ENCODE data around the gene TRMT61A. TPM values are rescaled to one million over a fixed set of nuclear protein-coding genes. Genes with fewer than 3 reads are reported as not detected.

Gene TRMT61A
- total RNA-seq, 1 experiment from 2014 or later: 14.9 TPM

DNA sequence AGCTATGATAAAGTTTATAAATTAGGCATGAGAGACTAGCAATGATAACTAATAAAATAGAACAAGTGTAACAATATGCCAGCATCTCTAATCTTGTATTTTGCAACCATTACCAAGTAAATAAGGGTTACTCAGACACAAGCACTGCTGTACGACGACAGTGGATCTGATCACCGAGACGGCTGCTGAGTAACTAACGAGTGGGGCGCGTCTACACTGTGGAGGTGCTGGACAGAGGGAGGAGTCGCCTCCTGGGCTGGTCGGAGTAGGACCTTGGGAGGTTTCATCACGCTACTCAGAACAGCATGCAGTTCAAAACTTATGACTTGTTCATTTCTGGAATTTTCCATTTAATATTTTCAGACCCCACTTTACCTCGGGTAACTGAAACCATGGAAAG lies 52.2 kb downstream of the TRMT61A start:
- Histone ChIP-seq H3K27me3 (ENCODE audit: insufficient read depth, low read length) (no peaks in the 10 kb centered on the region), H3K9me2 (ENCODE audit: insufficient read depth) (no peaks in the 10 kb centered on the region), H3K27ac (ENCODE audit: low read depth, low read length) (no peak overlapping the region), H3K79me2 (ENCODE audit: insufficient read depth, low read length) (peaks cover 5% of the 10 kb centered on the region; the same call in 1 of the 2 replicates), H3K4me1 (ENCODE audit: control insufficient read depth in 1 of 2, insufficient read depth in 2 of 2, low read length in 2 of 2) (peaks cover 12 to 14% of the 10 kb centered on the region in 2 experiments), H4K20me1 (ENCODE audit: insufficient read depth) (no peaks in the 10 kb centered on the region), H3K9me3 (ENCODE audit: control insufficient read depth in 1 of 2, insufficient read depth in 1 of 2, low read depth in 1 of 2, low read length in 2 of 2) (no peaks in the 10 kb centered on the region), H3K9ac (ENCODE audit: low read length) (no peak overlapping the region), H3K4me2 (ENCODE audit: low read length) (no peak overlapping the region), H3K4me3 (replicated peaks in 1 of 2; ENCODE audit: low read depth in 1 of 2, low read length in 2 of 2) (no peak overlapping the region), H3K36me3 (ENCODE audit: control insufficient read depth in 1 of 2, insufficient read depth in 2 of 2, low read length in 2 of 2) (peaks cover 0 to 6% of the 10 kb centered on the region in 2 experiments; a peak in 1 of 4 replicates), H2AFZ (ENCODE audit: low read depth, low read length, poor library complexity, severe bottlenecking) (no peak overlapping the region)
- ChIA-PET RAD21 (ENCODE audit: low non-redundant PET in 1 of 2, low total read pairs in 2 of 2, uncharacterized antibody in 2 of 2, unreplicated experiment in 2 of 2) (no interaction called here), CTCF (no interaction called here), POLR2A (no interaction called here)
- BruUV-seq (replicated peaks): no TSS peak
- ATAC-seq: no peak
- TF ChIP-seq JUND (IDR thresholded peaks at IDR 0.05) (no peak), ELF1 (IDR thresholded peaks at IDR 0.05; ENCODE audit: borderline replicate concordance, low read depth) (no peak), CEBPB (IDR thresholded peaks at IDR 0.05; ENCODE audit: low read depth) (no peak), CBX3 (IDR thresholded peaks at IDR 0.05; ENCODE audit: low read depth) (no peak), POLR2AphosphoS5 (IDR thresholded peaks at IDR 0.05; ENCODE audit: low read depth, low read length) (no peak), SP1 (IDR thresholded peaks at IDR 0.05; ENCODE audit: low read depth) (no peak), SRF (IDR thresholded peaks at IDR 0.05; ENCODE audit: low read depth) (no peak), RAD21 (IDR thresholded peaks at IDR 0.05; ENCODE audit: low read depth) (no peak)
- TF ChIP-seq, protein P1, sequence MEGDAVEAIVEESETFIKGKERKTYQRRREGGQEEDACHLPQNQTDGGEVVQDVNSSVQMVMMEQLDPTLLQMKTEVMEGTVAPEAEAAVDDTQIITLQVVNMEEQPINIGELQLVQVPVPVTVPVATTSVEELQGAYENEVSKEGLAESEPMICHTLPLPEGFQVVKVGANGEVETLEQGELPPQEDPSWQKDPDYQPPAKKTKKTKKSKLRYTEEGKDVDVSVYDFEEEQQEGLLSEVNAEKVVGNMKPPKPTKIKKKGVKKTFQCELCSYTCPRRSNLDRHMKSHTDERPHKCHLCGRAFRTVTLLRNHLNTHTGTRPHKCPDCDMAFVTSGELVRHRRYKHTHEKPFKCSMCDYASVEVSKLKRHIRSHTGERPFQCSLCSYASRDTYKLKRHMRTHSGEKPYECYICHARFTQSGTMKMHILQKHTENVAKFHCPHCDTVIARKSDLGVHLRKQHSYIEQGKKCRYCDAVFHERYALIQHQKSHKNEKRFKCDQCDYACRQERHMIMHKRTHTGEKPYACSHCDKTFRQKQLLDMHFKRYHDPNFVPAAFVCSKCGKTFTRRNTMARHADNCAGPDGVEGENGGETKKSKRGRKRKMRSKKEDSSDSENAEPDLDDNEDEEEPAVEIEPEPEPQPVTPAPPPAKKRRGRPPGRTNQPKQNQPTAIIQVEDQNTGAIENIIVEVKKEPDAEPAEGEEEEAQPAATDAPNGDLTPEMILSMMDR (IDR thresholded peaks at IDR 0.05 in 2 of 3, conservative IDR thresholded peaks at IDR 0.05 in 1 of 3; ENCODE audit: borderline replicate concordance in 1 of 3, insufficient read depth in 1 of 3, low read depth in 2 of 3, low read length in 2 of 3): no peak
- intact Hi-C loops (cut with micrococcal nuclease): no loop called here
- no peak for DNase-seq (ENCODE audit: low read depth, low spot score)
